Psoas muscle (tissue), 8 donors: ENCODE results near the gene PTTG1IP2. TPM values are rescaled to one million over a fixed set of nuclear protein-coding genes. Genes with fewer than 3 reads are reported as not detected.

ENCODE experiments used
- ATAC-seq, 4 donors: fragments of 200-7000 bp; cut with Tn5 transposase; one replicate each; pipeline ENCODE4 v1.9.1; 2020; ENCODE audit warnings: moderate library complexity in 3 of 4, mild to moderate bottlenecking in 2 of 4
- DNase-seq, 2 donors: peaks; one replicate each; pipeline ENCODE4 v3.0.0-alpha.2; 2020
- H3K27ac ChIP-seq: fragments of 200-600 bp; one replicate; pipeline ENCODE4 v1.8.0; 2022
- H3K27me3 ChIP-seq, 3 donors: fragments of 200-600 bp in 1 of 3; one replicate each; pipeline versions ENCODE4 v1.6.1 to v1.8.0; 2013 to 2022; ENCODE audit warnings: low read length in 2 of 3, mild to moderate bottlenecking in 2 of 3, moderate library complexity in 1 of 3; ENCODE audit not compliant: insufficient read depth in 3 of 3
- H3K36me3 ChIP-seq, 2 donors: fragments of 200-600 bp in 1 of 2; one replicate each; pipeline versions ENCODE4 v1.6.1 to v1.8.0; 2013 to 2022; ENCODE audit warnings: low read depth in 1 of 2, mild to moderate bottlenecking in 1 of 2, moderate library complexity in 1 of 2; ENCODE audit not compliant: insufficient read depth in 1 of 2
- H3K4me1 ChIP-seq: fragments of 200-600 bp; one replicate; pipeline ENCODE4 v1.8.0; 2022
- H3K4me3 ChIP-seq: fragments of 200-600 bp; one replicate; pipeline ENCODE4 v1.8.0; 2022; ENCODE audit warnings: mild to moderate bottlenecking
- H3K9me3 ChIP-seq: fragments of 200-600 bp; one replicate; pipeline ENCODE4 v1.8.0; 2022
- WGBS, 3 donors: extraction: QIAGEN DNeasy Blood & Tissue Kit; methylation state at CpG; one replicate each; pipeline versions ENCODE4 v1.1.6 to v1.1.7; 2013; 5-methylcytosine and 5-hydroxymethylcytosine counted together
- intact Hi-C, 2 donors: fragments of 100-400 bp; cut with DNase I; formaldehyde crosslinking; loops; one replicate each; pipeline versions ENCODE4 v1.11.0 to v1.14.2; 2022
- polyA plus RNA-seq, 3 donors: library from polyadenylated mRNA; stranded (reverse); fragments of 200-250 nt; gene quantifications; one replicate each; pipeline ENCODE4 v1.2.3, GENCODE V29; 2013
- total RNA-seq, 4 donors: library from RNA; stranded (reverse); fragmentation: NEBNext Ultra II Directional in 2 of 4; extraction: Animal tissue kit (Norgen Biotek cat#: 25700) in 2 of 4; gene quantifications; one replicate each; pipeline versions ENCODE4 v1.2.1 to v1.2.4, GENCODE V29; 2021 to 2023
- TF ChIP-seq, protein P1 (sequence below): fragments of 200-600 bp; IDR thresholded peaks from one replicate; pipeline ENCODE4 v1.8.0; 2022; ENCODE audit warnings: antibody characterized with exemption
- donor health status: healthy with polysubstance abuse.
- donor health status: DM: no; HTN: no; CAD: no; lungs with moderate emphysema.
- donor health status: Bipolar disorder and iron deficiency.
- donor health status: healthy.
- donor health status: DM: yes; HTN: yes; CAD: no.
- donor health status: DM: no; HTN: no; CAD: no.
- donor health status: DM: no; HTN: no; CAD: no.
- donor health status: DM: yes; HTN: yes; CAD: no.

PTTG1IP2 gene
- total and polyA plus RNA-seq, 7 donors, result not detected

DNA sequence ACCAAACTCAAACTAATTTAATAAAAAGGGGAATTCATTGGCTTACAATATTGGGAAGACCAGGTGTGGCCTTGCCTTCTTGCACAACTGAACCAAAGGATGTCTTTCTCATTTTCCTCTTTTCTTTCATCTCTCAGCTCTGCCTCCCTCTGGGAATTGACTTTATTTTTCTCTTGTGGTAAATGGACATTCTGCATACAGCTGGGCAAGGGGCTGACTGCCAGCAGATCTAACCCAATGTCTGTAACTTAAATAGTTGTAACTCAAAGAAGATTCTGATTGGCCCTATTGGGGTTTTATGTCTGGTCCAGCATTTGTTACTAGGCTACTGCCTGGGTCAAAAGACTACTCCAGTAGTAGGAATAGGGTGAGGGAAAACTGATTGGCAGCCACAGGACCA lies 15.3 kb downstream of the PTTG1IP2 start:
- Histone ChIP-seq H3K9me3 (no peaks in the 10 kb centered on the region), H3K4me3 (no peak overlapping the region), H3K4me1 (no peaks in the 10 kb centered on the region), H3K27me3 (no peaks in the 10 kb centered on the region), H3K27ac (no peak overlapping the region), H3K36me3 (no peaks in the 10 kb centered on the region)
- ATAC-seq (no peak), DNase-seq (no peak)
- intact Hi-C loops, result loop anchor here in 1 of 2 donors (5.0 kb wide), 1 partner anchor 922 kb away; no protein-coding TSS in a partner anchor
- TF ChIP-seq, protein P1, sequence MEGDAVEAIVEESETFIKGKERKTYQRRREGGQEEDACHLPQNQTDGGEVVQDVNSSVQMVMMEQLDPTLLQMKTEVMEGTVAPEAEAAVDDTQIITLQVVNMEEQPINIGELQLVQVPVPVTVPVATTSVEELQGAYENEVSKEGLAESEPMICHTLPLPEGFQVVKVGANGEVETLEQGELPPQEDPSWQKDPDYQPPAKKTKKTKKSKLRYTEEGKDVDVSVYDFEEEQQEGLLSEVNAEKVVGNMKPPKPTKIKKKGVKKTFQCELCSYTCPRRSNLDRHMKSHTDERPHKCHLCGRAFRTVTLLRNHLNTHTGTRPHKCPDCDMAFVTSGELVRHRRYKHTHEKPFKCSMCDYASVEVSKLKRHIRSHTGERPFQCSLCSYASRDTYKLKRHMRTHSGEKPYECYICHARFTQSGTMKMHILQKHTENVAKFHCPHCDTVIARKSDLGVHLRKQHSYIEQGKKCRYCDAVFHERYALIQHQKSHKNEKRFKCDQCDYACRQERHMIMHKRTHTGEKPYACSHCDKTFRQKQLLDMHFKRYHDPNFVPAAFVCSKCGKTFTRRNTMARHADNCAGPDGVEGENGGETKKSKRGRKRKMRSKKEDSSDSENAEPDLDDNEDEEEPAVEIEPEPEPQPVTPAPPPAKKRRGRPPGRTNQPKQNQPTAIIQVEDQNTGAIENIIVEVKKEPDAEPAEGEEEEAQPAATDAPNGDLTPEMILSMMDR, result no peak

DNA sequence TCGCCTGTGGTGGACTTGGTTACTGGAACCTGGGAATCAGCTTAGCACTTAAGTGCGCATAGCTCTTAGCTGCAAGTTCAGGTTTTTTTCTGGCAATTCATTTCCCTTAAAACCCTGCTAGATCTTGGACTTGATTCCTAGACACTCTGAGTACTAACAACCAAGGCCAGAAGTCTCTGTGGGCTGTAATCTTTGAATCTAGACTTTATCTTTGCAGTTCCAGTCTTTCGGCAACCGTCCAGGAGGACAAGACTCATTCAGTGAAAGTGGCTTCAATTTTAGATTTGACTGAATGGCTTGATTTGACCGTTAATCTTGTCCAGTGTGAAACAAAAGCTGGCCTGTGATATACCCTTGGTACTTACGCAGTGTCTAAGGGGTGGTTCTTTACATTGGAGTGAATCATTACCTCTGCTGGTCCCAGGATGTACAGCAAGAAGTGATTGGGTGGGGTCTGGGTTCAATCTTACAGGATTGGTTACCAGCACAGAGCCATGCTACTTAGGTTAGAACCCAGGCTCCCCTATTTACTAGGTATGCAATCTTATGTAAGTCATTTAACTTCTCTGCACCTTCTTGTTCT lies 16.4 kb downstream of the PTTG1IP2 start:
- TF ChIP-seq, protein P1, result no peak
- DNase-seq, result no peak
- no peak overlapping the region for H3K4me3 ChIP-seq
- WGBS, 3 donors, result 82 to 87% (median 85%) methylated on average over 6 of the region's 6 CpGs
- H3K36me3 ChIP-seq, result no peaks in the 10 kb centered on the region
- H3K27ac ChIP-seq, result no peak overlapping the region
- H3K9me3 ChIP-seq, result no peaks in the 10 kb centered on the region
- intact Hi-C loops, result no loop called here
- H3K4me1 ChIP-seq, result no peaks in the 10 kb centered on the region
- ATAC-seq, result no peak
- no peaks in the 10 kb centered on the region for H3K27me3 ChIP-seq

- H3K4me1 ChIP-seq, result no peaks in the 10 kb centered on the region
- H3K9me3 ChIP-seq, result no peaks in the 10 kb centered on the region
- H3K4me3 ChIP-seq, result no peak overlapping the region
- no peak overlapping the region for H3K27ac ChIP-seq
- no peaks in the 10 kb centered on the region for H3K36me3 ChIP-seq
- TF ChIP-seq, protein P1, result no peak
- ATAC-seq (no peak), DNase-seq (no peak)
- no peaks in the 10 kb centered on the region for H3K27me3 ChIP-seq
- WGBS, 3 donors, result 52 to 80% (median 68%) methylated on average over 2 of the region's 2 CpGs
- intact Hi-C loops, result no loop called here
Observed at GRCh38 chr7:90487808-90488207, 18.4 kb downstream of the PTTG1IP2 start.

- Histone ChIP-seq H3K4me1 (no peaks in the 10 kb centered on the region), H3K27me3 (no peaks in the 10 kb centered on the region), H3K27ac (no peak overlapping the region), H3K4me3 (no peak overlapping the region), H3K36me3 (no peaks in the 10 kb centered on the region), H3K9me3 (no peaks in the 10 kb centered on the region)
- intact Hi-C loops, result no loop called here
- no peak for ATAC-seq
- TF ChIP-seq, protein P1, result no peak
- no peak for DNase-seq
- WGBS, 3 donors, result 66 to 83% (median 77%) methylated on average over 1 of the region's 1 CpG
Observed at GRCh38 chr7:90488220-90488619, 18.8 kb downstream of the PTTG1IP2 start.

- no peak overlapping the region for H3K4me3 ChIP-seq
- DNase-seq (no peak), ATAC-seq (no peak)
- no peak overlapping the region for H3K27ac ChIP-seq
- TF ChIP-seq, protein P1, result no peak
- WGBS, 3 donors, result 94% methylated on average over 6 of the region's 6 CpGs
- no peaks in the 10 kb centered on the region for H3K9me3 ChIP-seq
- H3K27me3 ChIP-seq, result no peaks in the 10 kb centered on the region
- no peaks in the 10 kb centered on the region for H3K4me1 ChIP-seq
- intact Hi-C loops, result no loop called here
- H3K36me3 ChIP-seq, result no peaks in the 10 kb centered on the region
Observed at GRCh38 chr7:90492250-90492649, 22.8 kb downstream of the PTTG1IP2 start.
